ENCODE measurements around the gene CALR. TPM values are rescaled to one million over a fixed set of nuclear protein-coding genes. Genes with fewer than 3 reads are reported as not detected.
A peak's percentile ranks its signal among the peaks of the same experiment; 100 is the strongest.
"Not testable (repeated sequence)": the region's sequence is repeated elsewhere in the genome, so short reads cannot be mapped to it uniquely, and the experiment has no call there.

Gene CALR
- total RNA-seq, 4 donors from 2014 or later: 262 to 577 (median 513) TPM

DNA sequence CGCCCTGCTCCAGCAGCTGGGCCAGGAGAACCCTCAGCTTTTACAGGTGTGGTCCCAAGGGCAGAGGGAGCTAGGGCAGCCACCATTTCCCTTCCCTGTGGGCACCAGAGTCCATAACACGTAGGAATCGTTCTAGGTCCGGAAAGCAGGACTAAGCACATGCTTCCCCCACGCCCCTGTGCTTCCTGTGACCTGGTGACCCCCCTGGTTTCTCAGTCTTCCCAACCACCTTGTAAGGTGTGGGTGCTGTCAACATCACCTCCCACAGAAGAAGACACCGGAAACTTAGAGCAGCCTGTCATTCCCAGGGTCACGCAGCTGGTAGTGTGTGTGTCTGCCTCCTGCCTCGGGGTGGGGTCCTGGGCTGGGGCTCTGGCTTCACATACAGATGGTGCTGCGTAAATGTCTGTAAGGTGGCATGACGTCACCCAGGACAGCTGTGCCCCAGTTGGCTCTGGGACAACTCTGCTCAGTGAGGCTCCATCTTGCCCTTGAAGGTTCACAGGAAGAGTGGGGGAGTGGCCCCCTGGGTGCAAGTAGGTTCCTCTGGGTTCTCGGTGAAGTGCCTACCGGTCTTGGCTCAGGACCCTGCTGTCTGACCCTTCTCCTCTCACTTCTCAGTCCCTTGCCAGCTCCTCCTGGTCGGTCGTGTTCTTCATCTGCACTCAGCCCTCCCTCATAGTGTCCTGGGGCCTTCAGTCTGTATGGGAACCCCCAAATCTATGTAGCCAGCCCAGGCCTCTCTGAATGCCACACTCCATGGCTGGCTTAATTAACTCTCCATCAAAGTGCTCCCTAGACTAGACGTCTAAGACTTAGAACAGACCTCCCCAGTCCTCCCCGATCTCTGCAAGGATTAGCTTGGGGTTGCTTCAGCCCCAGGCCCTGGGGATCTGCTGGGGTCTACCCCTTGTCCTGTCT lies 11.2 kb downstream of the CALR start:
- Histone ChIP-seq H3K9me3 (no peaks in the 10 kb centered on the region), H3K27ac (no peak overlapping the region), H3K36me3 (peaks cover 23 to 78% (median 54%) of the 10 kb centered on the region in 3 donors), H3K4me1 (peaks cover 41 to 75% (median 50%) of the 10 kb centered on the region in 3 donors), H3K27me3 (no peaks in the 10 kb centered on the region), H3K4me3 (no peak overlapping the region)
- no peak for DNase-seq
- TF ChIP-seq POLR2A (IDR thresholded peaks at IDR 0.05): no peak
- TF ChIP-seq, protein P1, sequence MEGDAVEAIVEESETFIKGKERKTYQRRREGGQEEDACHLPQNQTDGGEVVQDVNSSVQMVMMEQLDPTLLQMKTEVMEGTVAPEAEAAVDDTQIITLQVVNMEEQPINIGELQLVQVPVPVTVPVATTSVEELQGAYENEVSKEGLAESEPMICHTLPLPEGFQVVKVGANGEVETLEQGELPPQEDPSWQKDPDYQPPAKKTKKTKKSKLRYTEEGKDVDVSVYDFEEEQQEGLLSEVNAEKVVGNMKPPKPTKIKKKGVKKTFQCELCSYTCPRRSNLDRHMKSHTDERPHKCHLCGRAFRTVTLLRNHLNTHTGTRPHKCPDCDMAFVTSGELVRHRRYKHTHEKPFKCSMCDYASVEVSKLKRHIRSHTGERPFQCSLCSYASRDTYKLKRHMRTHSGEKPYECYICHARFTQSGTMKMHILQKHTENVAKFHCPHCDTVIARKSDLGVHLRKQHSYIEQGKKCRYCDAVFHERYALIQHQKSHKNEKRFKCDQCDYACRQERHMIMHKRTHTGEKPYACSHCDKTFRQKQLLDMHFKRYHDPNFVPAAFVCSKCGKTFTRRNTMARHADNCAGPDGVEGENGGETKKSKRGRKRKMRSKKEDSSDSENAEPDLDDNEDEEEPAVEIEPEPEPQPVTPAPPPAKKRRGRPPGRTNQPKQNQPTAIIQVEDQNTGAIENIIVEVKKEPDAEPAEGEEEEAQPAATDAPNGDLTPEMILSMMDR (IDR thresholded peaks at IDR 0.05): peak in 1 of 6 experiments; percentile 0
- intact Hi-C loops (cut with DNase I): no loop called here
- WGBS, 2 donors: 82 to 83% methylated on average over 11 to 12 of the region's 16 CpGs

DNA sequence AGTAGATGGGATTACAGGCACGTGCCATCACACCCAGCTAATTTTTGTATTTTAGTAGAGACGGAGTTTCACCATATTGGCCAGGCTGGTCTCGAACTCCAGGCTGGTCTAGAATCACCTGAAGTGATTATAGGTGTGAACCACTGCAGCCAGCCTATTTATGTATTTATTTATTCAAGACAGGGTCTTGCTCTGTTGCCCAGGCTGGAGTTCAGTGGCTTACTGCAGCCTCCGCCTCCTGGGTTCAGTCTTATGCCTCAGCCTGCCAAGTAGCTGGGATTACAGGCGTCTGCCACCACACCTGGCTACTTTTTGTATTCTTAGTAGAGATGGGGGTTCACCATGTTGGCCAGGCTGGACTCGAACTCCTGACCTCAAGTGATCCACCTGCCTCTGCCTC lies 13.6 kb downstream of the CALR start:
- H3K9me3 ChIP-seq; intact Hi-C loops (cut with DNase I); H3K4me3 ChIP-seq; H3K27me3 ChIP-seq; DNase-seq: not testable (repeated sequence)
- peak overlapping the region; percentile 23 to 97 (median 92) for H3K27ac ChIP-seq
- H3K4me1 ChIP-seq: peaks cover 45 to 78% (median 54%) of the 10 kb centered on the region in 3 donors
- peaks cover 23 to 73% (median 54%) of the 10 kb centered on the region in 3 donors for H3K36me3 ChIP-seq
- WGBS, 2 donors: 89 to 92% methylated on average over 4 to 5 of the region's 6 CpGs

DNA sequence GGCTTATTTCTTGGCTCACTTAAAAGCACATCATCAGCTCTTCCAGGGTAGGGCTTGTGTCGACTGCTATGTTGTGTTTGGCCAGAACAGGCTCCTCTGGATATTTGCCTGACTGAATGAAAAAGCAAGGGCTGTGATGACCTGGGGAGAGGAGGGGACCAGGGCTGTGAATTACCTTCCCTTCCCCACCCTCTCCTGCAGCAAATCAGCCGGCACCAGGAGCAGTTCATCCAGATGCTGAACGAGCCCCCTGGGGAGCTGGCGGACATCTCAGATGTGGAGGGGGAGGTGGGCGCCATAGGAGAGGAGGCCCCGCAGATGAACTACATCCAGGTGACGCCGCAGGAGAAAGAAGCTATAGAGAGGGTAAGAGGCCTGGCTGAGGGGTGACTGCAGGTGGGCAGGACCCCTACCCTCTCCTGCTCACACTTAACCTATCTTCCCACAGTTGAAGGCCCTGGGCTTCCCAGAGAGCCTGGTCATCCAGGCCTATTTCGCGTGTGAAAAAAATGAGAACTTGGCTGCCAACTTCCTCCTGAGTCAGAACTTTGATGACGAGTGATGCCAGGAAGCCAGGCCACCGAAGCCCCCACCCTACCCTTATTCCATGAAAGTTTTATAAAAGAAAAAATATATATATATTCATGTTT lies 14.2 kb downstream of the CALR start:
- peaks cover 23 to 71% (median 53%) of the 10 kb centered on the region in 3 donors for H3K36me3 ChIP-seq
- WGBS, 2 donors: 47 to 48% methylated on average over 11 to 12 of the region's 12 CpGs
- H3K27me3 ChIP-seq: no peaks in the 10 kb centered on the region
- intact Hi-C loops (cut with DNase I): no loop called here
- no peak overlapping the region for H3K4me3 ChIP-seq
- DNase-seq: no peak
- peak overlapping the region; percentile 23 to 97 (median 92) for H3K27ac ChIP-seq
- no peaks in the 10 kb centered on the region for H3K9me3 ChIP-seq
- peaks cover 42 to 78% (median 49%) of the 10 kb centered on the region in 3 donors for H3K4me1 ChIP-seq
- TF ChIP-seq, protein P1 (IDR thresholded peaks at IDR 0.05): no peak
- TF ChIP-seq POLR2A (IDR thresholded peaks at IDR 0.05): no peak

DNA sequence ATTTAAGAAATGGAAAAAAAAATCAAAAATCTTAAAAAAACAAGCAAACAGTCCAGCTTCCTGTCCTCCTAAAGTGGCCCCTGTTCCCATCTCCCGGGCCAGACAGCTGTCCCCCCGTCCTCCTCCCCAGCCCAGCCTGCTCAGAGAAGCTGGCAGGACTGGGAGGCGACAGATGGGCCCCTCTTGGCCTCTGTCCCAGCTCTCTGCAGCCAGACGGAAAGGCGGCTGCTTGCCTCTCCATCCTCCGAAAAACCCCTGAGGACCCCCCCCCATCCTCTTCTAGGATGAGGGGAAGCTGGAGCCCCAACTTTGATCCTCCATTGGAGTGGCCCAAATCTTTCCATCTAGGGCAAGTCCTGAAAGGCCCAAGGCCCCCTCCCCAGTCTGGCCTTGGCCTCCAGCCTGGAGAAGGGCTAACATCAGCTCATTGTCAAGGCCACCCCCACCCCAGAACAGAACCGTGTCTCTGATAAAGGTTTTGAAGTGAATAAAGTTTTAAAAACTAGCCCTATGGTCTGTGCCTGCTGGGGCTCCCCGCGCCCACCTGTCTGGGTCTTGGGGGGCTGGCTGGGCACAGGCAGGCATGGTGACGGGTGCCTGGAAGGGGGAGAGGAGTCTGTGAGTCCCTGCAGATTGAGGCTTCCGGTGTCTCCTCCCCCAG lies 14.9 kb downstream of the CALR start:
- intact Hi-C loops (cut with DNase I): no loop called here
- 54 to 55% methylated on average over 8 to 11 of the region's 11 CpGs for WGBS, 2 donors
- no peak for DNase-seq
- Histone ChIP-seq H3K9me3 (no peaks in the 10 kb centered on the region), H3K27me3 (no peaks in the 10 kb centered on the region), H3K4me1 (peaks cover 42 to 73% (median 43%) of the 10 kb centered on the region in 3 donors), H3K27ac (peak overlapping the region; percentile 88 to 97 (median 92)), H3K36me3 (peaks cover 16 to 64% (median 46%) of the 10 kb centered on the region in 3 donors), H3K4me3 (no peak overlapping the region)
- TF ChIP-seq POLR2A (IDR thresholded peaks at IDR 0.05): no peak
- TF ChIP-seq, protein P1 (IDR thresholded peaks at IDR 0.05): no peak

DNA sequence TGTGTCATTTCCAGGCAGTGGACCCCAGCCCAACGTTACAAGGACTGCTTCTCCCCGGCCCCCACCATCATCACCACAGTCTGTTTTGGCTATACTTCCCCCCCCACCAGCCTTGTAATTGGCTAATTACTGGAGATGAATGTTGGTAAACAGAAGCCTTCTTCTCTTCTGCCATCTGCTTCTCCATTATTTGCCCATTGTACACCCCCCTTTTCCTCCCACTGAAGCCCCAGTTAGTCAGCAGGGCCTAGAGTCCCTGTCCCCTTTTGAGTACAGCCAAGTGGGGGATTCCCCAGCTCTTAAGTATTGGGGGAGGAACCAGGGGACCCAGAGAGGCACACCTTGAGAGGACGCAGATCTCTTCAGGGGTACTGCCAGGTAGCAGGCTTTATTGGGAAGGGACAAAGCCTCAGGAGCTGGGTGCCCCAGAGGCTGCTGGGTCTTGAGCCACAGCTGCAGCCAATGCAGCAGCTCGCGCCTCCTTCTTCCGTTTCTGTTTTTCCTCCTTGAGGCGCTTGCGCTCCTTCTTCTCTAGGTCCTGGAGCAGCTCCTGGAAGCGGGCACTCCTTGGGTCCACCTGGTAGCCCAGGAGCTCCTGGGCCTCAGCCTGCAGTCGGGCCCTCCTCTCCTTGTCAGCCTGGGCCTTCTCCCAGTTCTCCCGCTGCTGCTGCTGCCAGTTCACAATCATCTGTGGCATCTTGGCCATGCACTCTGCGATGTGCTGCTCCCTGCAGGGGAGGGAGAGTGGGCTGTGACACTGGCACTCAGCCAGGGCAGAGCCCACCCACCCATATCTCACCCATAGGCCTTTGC lies 15.6 kb downstream of the CALR start:
- TF ChIP-seq, protein P1 (IDR thresholded peaks at IDR 0.05): no peak
- TF ChIP-seq POLR2A (IDR thresholded peaks at IDR 0.05): no peak
- H3K9me3 ChIP-seq: no peaks in the 10 kb centered on the region
- 59 to 72% methylated on average over 6 to 10 of the region's 12 CpGs for WGBS, 2 donors
- intact Hi-C loops (cut with DNase I): no loop called here
- no peak overlapping the region for H3K4me3 ChIP-seq
- no peaks in the 10 kb centered on the region for H3K27me3 ChIP-seq
- peaks cover 9 to 57% (median 39%) of the 10 kb centered on the region in 3 donors for H3K36me3 ChIP-seq
- no peak for DNase-seq
- peak overlapping the region; percentile 88 to 97 (median 92) for H3K27ac ChIP-seq
- H3K4me1 ChIP-seq: peaks cover 42 to 67% (median 43%) of the 10 kb centered on the region in 3 donors
